Left kidney (tissue), 8 donors: Measurements from ENCODE around the gene DSTYK. TPM values are rescaled to one million over a fixed set of nuclear protein-coding genes. Genes with fewer than 3 reads are reported as not detected.
A peak's percentile ranks its signal among the peaks of the same experiment; 100 is the strongest.

Source experiments
- DNase-seq: peaks from one replicate; pipeline ENCODE4 v3.0.0-alpha.2; 2013
- long read RNA-seq, 8 donors: transcript quantifications; one replicate each; lab custom pipeline, GENCODE V29; 2026
- polyA plus RNA-seq: library from polyadenylated mRNA; unstranded; fragments of 120-200 nt; gene quantifications from one replicate; pipeline ENCODE4 v1.2.1, GENCODE V29; 2013; ENCODE audit not compliant: insufficient read length

Gene DSTYK, protein sequence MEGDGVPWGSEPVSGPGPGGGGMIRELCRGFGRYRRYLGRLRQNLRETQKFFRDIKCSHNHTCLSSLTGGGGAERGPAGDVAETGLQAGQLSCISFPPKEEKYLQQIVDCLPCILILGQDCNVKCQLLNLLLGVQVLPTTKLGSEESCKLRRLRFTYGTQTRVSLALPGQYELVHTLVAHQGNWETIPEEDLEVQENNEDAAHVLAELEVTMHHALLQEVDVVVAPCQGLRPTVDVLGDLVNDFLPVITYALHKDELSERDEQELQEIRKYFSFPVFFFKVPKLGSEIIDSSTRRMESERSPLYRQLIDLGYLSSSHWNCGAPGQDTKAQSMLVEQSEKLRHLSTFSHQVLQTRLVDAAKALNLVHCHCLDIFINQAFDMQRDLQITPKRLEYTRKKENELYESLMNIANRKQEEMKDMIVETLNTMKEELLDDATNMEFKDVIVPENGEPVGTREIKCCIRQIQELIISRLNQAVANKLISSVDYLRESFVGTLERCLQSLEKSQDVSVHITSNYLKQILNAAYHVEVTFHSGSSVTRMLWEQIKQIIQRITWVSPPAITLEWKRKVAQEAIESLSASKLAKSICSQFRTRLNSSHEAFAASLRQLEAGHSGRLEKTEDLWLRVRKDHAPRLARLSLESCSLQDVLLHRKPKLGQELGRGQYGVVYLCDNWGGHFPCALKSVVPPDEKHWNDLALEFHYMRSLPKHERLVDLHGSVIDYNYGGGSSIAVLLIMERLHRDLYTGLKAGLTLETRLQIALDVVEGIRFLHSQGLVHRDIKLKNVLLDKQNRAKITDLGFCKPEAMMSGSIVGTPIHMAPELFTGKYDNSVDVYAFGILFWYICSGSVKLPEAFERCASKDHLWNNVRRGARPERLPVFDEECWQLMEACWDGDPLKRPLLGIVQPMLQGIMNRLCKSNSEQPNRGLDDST
- 21.0 TPM for polyA plus RNA-seq
- long read RNA-seq, donor 1, full-length matches to known transcripts: 1 of 1 reads
- long read RNA-seq, donor 1, partial matches to known transcripts: 0 of 1 reads
- long read RNA-seq, donor 1, other reads (novel, unspliced or antisense): 0 of 1 reads
- long read RNA-seq, donor 2, full-length matches to known transcripts: 3 of 3 reads
- long read RNA-seq, donor 2, partial matches to known transcripts: 0 of 3 reads
- long read RNA-seq, donor 2, other reads (novel, unspliced or antisense): 0 of 3 reads
- long read RNA-seq, donor 3, full-length matches to known transcripts: 1 of 1 reads
- long read RNA-seq, donor 3, partial matches to known transcripts: 0 of 1 reads
- long read RNA-seq, donor 3, other reads (novel, unspliced or antisense): 0 of 1 reads
- long read RNA-seq, donor 4: 0 reads
- long read RNA-seq, donor 5, full-length matches to known transcripts: 3 of 3 reads
- long read RNA-seq, donor 5, partial matches to known transcripts: 0 of 3 reads
- long read RNA-seq, donor 5, other reads (novel, unspliced or antisense): 0 of 3 reads
- long read RNA-seq, donor 6, full-length matches to known transcripts: 1 of 1 reads
- long read RNA-seq, donor 6, partial matches to known transcripts: 0 of 1 reads
- long read RNA-seq, donor 6, other reads (novel, unspliced or antisense): 0 of 1 reads
- long read RNA-seq, donor 7, full-length matches to known transcripts: 3 of 10 reads
- long read RNA-seq, donor 7, partial matches to known transcripts: 7 of 10 reads
- long read RNA-seq, donor 7, other reads (novel, unspliced or antisense): 0 of 10 reads
- long read RNA-seq, donor 8: 0 reads

DNA sequence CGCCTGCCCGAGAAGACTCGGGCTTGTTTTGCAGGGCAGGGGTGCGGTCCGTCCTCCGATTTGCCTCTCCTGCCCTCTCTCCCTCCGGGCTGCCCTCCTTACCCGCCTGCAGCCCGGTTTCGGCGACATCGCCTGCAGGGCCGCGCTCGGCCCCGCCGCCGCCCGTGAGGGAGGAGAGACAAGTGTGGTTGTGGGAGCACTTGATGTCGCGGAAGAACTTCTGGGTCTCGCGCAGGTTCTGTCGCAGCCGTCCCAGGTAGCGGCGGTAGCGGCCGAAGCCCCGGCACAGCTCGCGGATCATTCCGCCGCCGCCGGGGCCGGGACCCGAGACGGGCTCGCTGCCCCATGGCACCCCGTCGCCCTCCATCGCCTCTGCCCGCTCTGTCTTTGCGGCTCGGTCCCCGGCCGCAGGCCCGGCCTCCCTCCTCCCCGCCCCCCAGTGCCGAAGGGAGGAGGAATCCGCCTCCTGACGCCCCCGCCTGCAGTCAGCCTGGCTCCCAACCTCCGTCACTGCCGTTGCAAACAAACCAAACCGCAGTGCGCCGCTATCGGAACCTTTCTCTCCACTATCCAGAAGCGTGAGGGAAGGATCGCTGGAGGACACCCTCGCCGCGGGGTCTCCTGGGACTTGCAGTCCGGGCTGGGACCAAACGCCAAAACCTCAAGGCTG, at the start of gene DSTYK:
Gene DSTYK (minus strand): TSS at position 534 of the 670 bp plus-strand sequence. CDS start 167 bp downstream, at position 367.
- DNase-seq: peak; percentile 94

DNA sequence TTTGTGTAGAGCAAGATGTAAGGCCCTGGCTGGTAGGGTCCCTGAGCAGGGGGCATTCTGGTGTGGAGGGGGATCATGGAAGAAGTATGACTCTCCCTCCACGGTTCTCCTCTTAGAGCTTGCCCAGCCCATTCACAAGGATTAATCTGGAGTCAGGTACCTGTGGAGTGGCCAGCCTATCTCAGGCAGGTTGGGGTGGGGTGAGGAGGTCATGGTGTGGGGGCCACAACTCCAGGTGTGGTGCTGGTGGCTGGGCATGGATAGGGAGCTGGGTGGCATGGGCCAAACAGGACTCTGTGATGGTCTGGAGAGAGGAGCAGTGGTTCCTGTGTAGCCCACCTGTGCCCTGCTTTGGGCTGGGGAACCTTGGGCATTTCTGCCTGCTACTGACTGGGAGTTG, 48.5 kb upstream of the DSTYK start:
- no peak for DNase-seq

- no peak for DNase-seq
These were observed 47.9 kb upstream of the DSTYK start for GRCh38 chr1:205259324-205259832.

DNA sequence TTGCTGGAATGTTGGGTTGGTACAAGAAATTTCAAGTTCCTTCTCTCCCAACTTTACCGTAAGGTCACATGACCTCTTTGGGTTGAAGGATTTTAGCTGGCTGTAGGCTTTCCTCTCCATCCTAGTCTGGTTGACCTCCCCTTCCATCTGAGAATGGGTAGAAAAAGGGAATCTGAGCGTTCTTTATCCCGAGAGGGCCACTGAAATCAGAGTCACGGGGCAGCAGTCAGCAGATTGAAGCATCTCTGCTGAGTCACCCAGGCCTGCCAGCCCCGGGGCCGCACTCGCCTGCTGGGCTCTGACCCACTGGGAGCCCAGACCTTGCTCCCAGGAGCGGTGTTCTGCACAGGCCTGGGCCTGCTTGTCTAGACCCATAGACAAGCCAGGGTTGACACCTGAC, 47.2 kb upstream of the DSTYK start:
- DNase-seq: no peak

GRCh38 chr1:205258261-205258691, 46.8 kb upstream of the DSTYK start:
- DNase-seq: no peak

GRCh38 chr1:205257735-205258134, 46.2 kb upstream of the DSTYK start:
- DNase-seq: no peak

GRCh38 chr1:205256951-205257625, 45.6 kb upstream of the DSTYK start:
- DNase-seq: no peak

- DNase-seq: peak; percentile 81
These were observed 44.7 kb upstream of the DSTYK start for GRCh38 chr1:205255941-205256780.

- DNase-seq: no peak
These were observed 40.1 kb upstream of the DSTYK start for GRCh38 chr1:205251576-205251975.

GRCh38 chr1:205250699-205251098, 39.2 kb upstream of the DSTYK start:
- DNase-seq: no peak

GRCh38 chr1:205249651-205250050, 38.1 kb upstream of the DSTYK start:
- DNase-seq: no peak

DNA sequence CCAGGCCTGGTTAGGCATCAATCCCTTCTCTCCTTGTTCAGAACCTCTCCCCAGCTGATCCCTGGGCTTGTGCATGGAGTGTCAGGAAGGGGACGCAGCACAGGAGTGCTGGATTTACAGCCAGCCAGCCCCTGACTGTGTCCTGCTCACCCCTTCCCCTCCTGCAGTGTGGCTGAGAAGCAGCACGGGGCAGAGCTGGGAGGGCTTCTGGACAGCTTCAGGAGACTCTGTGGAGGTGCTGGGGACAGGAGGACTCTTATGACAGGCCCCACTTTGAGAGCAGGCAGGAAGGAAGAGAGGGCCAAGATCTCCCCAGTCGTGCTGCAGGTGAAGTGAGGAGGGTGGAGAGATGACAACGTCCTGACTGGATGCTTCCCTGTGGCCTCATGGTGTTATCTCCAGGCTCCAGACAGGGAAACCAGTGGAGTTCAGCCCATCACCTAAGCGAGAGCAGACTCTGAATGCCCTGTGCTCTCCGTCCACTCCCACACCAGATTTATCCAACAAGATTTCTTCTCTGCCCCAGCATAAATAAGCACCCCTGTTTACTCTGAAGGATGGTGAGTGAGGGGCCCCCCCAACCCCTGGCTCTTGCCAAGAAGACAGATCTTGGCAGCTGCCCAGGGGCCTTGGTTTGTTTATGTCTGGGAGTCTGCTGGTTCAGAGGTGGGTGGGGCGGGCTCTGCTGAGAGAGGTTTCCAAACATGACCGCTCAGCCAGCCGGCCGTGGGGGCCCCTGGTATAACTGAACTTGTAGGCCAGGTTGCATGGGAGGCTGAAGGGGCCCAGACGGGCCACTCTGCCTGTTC, 37.5 kb upstream of the DSTYK start:
- no peak for DNase-seq

DNA sequence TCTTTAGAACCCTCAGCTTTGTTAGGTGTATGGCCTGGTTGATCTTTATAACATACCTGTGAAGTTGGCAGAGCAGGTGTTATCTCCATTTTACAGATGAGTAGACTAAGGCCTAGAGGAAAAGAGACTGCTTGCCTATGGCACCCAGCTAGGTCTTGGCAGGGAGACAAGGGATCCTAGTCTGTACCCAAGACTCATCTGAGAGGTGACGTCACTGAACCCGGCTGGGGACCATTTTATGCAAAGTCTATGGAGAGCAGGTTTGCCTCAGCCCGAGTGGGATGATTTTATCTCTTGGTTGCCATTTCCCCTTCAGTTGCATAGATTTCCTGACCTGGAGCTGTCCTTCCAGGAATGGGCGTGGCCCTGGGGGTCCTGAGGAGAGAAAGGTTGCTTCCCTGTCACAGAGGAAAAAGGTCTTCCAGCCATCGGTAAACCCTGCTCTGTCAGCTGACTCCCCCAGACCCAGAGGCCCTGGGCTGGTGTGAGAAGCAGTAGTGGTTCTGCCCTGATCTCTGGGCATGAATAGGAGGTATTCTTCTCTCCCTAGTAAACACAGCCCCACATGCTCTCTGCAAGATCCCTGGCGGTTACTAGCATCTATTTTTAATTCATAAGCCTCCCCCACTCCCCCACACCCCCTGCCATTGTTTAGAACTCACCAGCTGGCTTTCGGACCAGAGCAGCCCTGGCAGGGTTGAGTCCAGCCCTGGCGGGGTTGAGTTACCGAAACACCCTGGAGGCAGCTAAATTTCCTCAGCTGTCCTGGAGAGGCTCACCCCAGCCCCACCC, 35.8 kb upstream of the DSTYK start:
- no peak for DNase-seq

- DNase-seq: no peak
These were observed 35.0 kb upstream of the DSTYK start for GRCh38 chr1:205246351-205247119.

GRCh38 chr1:205245096-205245495, 33.6 kb upstream of the DSTYK start:
- DNase-seq: no peak

DNA sequence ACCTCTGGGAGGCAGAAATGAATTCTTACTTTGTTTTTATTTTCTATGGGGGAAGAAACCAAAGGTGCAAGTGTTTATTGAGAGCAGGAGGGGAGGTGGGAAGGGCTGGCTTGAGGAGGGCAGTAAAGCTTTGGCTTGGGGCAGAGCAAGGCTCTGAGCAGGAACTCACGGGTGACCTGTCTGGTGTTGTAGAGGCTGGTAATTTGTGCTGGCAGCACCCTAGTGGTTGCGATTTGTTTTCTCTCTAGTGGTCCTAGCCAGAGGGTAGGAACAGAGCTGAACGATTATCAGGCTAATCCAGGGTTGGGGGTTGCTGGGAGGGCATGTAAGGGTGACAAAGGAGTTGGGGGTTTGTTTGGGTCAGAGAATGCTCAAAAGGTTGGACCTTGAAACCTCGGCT, 32.9 kb upstream of the DSTYK start:
- no peak for DNase-seq
